Measurements from ENCODE around the gene TMEM221. TPM values are rescaled to one million over a fixed set of nuclear protein-coding genes. Genes with fewer than 3 reads are reported as not detected.

The TMEM221 gene
- total RNA-seq, 1 donor from 2014 or later: 0.30 TPM

- H3K27me3 Mint-ChIP-seq (ENCODE audit: unreplicated experiment): no peaks in the 10 kb centered on the region
- H3K4me3 Mint-ChIP-seq (ENCODE audit: unreplicated experiment): no peak overlapping the region
- no peak for DNase-seq (ENCODE audit: extremely low spot score, unreplicated experiment)
- no peaks in the 10 kb centered on the region for H3K9me3 Mint-ChIP-seq (ENCODE audit: unreplicated experiment)
- H3K36me3 Mint-ChIP-seq (ENCODE audit: unreplicated experiment): no peaks in the 10 kb centered on the region
- no peak for TF ChIP-seq CTCF (IDR thresholded peaks at IDR 0.05)
- H3K4me1 Mint-ChIP-seq (ENCODE audit: unreplicated experiment): peaks cover 38% of the 10 kb centered on the region
- H3K27ac Mint-ChIP-seq (ENCODE audit: unreplicated experiment): no peak overlapping the region
These were observed 24.6 kb upstream of the TMEM221 start for GRCh38 chr19:17473041-17473440.

- Mint-ChIP-seq H3K4me3 (ENCODE audit: unreplicated experiment) (peak overlapping the region; percentile 93), H3K27me3 (ENCODE audit: unreplicated experiment) (no peaks in the 10 kb centered on the region), H3K9me3 (ENCODE audit: unreplicated experiment) (no peaks in the 10 kb centered on the region), H3K4me1 (ENCODE audit: unreplicated experiment) (peaks cover 35% of the 10 kb centered on the region), H3K27ac (ENCODE audit: unreplicated experiment) (no peak overlapping the region), H3K36me3 (ENCODE audit: unreplicated experiment) (no peaks in the 10 kb centered on the region)
- no peak for TF ChIP-seq CTCF (IDR thresholded peaks at IDR 0.05)
- DNase-seq (ENCODE audit: extremely low spot score, unreplicated experiment): no peak
These were observed 23.1 kb upstream of the TMEM221 start for GRCh38 chr19:17471410-17472125.

- no peak for TF ChIP-seq CTCF (IDR thresholded peaks at IDR 0.05)
- H3K27me3 Mint-ChIP-seq (ENCODE audit: unreplicated experiment): no peaks in the 10 kb centered on the region
- H3K4me3 Mint-ChIP-seq (ENCODE audit: unreplicated experiment): peak within 1 kb of the TSS; percentile 93
- H3K9me3 Mint-ChIP-seq (ENCODE audit: unreplicated experiment): no peaks in the 10 kb centered on the region
- no peaks in the 10 kb centered on the region for H3K36me3 Mint-ChIP-seq (ENCODE audit: unreplicated experiment)
- peaks cover 30% of the 10 kb centered on the region for H3K4me1 Mint-ChIP-seq (ENCODE audit: unreplicated experiment)
- DNase-seq (ENCODE audit: extremely low spot score, unreplicated experiment): peak; percentile 100
- peak within 1 kb of the TSS; percentile 96 for H3K27ac Mint-ChIP-seq (ENCODE audit: unreplicated experiment)
These were observed 21.8 kb upstream of the TMEM221 start, which contains the start of gene SLC27A1 for GRCh38 chr19:17470068-17470841. Gene SLC27A1, plus strand, starts transcription at chr19:17470524. Its CDS starts 17 bp downstream, at chr19:17470541.

GRCh38 chr19:17469481-17470067 lies 21.1 kb upstream of the TMEM221 start:
- no peaks in the 10 kb centered on the region for H3K36me3 Mint-ChIP-seq (ENCODE audit: unreplicated experiment)
- DNase-seq (ENCODE audit: extremely low spot score, unreplicated experiment): peak; percentile 95
- TF ChIP-seq CTCF (IDR thresholded peaks at IDR 0.05): no peak
- peak overlapping the region; percentile 93 for H3K4me3 Mint-ChIP-seq (ENCODE audit: unreplicated experiment)
- H3K9me3 Mint-ChIP-seq (ENCODE audit: unreplicated experiment): no peaks in the 10 kb centered on the region
- H3K4me1 Mint-ChIP-seq (ENCODE audit: unreplicated experiment): peaks cover 28% of the 10 kb centered on the region
- no peaks in the 10 kb centered on the region for H3K27me3 Mint-ChIP-seq (ENCODE audit: unreplicated experiment)
- peak overlapping the region; percentile 96 for H3K27ac Mint-ChIP-seq (ENCODE audit: unreplicated experiment)

- no peaks in the 10 kb centered on the region for H3K36me3 Mint-ChIP-seq (ENCODE audit: unreplicated experiment)
- no peaks in the 10 kb centered on the region for H3K27me3 Mint-ChIP-seq (ENCODE audit: unreplicated experiment)
- no peaks in the 10 kb centered on the region for H3K9me3 Mint-ChIP-seq (ENCODE audit: unreplicated experiment)
- peaks cover 28% of the 10 kb centered on the region for H3K4me1 Mint-ChIP-seq (ENCODE audit: unreplicated experiment)
- peak overlapping the region; percentile 96 for H3K27ac Mint-ChIP-seq (ENCODE audit: unreplicated experiment)
- TF ChIP-seq CTCF (IDR thresholded peaks at IDR 0.05): no peak
- no peak for DNase-seq (ENCODE audit: extremely low spot score, unreplicated experiment)
- peak overlapping the region; percentile 93 for H3K4me3 Mint-ChIP-seq (ENCODE audit: unreplicated experiment)
These were observed 20.6 kb upstream of the TMEM221 start for GRCh38 chr19:17469092-17469480.

All from osteocyte (in vitro differentiated cells).